ENCODE results near the gene ZNF277. TPM values are rescaled to one million over a fixed set of nuclear protein-coding genes. Genes with fewer than 3 reads are reported as not detected.

ZNF277 gene
- total and polyA plus RNA-seq, 8 donors: 13.6 to 25.3 (median 19.6) TPM

DNA sequence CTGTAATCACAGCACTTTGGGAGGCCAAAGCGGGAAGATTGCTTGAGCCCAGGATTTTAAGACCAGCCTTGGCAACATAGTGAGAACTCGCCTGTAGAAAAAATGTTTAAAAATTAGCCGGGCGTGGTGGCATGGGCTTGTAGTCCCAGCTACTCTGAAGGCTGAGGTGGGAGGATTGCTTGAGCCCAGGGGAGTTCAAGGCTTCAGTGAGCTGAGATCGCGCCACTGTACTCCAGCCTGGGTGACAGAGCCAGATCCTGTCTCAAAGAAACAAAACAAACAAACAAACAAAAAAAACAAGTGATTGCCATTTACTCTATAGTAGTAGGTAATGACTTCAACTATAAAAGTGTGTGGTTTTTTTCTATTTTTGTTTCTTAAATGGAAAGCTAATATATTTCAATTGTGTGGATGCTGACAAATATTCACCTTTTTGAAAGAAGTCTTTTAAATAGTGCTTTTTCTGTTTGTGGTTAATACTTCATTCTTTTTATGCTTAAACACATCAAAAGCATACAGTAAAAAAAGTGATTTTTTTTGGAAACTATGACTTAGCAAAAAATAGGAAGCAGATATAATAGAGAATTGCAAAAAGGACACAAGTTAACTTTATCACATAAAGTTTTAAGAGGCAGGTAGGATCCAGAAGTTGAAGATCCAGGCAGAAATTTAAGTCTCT lies 48.4 kb downstream of the ZNF277 start:
- ATAC-seq (no peak), FAIRE-seq (no peak), DNase-seq (no peak)
- TF ChIP-seq, protein P1, sequence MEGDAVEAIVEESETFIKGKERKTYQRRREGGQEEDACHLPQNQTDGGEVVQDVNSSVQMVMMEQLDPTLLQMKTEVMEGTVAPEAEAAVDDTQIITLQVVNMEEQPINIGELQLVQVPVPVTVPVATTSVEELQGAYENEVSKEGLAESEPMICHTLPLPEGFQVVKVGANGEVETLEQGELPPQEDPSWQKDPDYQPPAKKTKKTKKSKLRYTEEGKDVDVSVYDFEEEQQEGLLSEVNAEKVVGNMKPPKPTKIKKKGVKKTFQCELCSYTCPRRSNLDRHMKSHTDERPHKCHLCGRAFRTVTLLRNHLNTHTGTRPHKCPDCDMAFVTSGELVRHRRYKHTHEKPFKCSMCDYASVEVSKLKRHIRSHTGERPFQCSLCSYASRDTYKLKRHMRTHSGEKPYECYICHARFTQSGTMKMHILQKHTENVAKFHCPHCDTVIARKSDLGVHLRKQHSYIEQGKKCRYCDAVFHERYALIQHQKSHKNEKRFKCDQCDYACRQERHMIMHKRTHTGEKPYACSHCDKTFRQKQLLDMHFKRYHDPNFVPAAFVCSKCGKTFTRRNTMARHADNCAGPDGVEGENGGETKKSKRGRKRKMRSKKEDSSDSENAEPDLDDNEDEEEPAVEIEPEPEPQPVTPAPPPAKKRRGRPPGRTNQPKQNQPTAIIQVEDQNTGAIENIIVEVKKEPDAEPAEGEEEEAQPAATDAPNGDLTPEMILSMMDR (IDR thresholded peaks at IDR 0.05): no peak
- Histone ChIP-seq H3K27ac (no peak overlapping the region), H3K36me3 (no peaks in the 10 kb centered on the region), H3K4me3 (no peak overlapping the region), H3K9me3 (no peaks in the 10 kb centered on the region), H3K27me3 (no peaks in the 10 kb centered on the region), H3K4me1 (peaks cover 0 to 18% (median 8%) of the 10 kb centered on the region in 3 donors)
- intact Hi-C loops (cut with DNase I): no loop called here
- WGBS, 2 donors: 88 to 91% methylated on average over 6 of the region's 6 CpGs

DNA sequence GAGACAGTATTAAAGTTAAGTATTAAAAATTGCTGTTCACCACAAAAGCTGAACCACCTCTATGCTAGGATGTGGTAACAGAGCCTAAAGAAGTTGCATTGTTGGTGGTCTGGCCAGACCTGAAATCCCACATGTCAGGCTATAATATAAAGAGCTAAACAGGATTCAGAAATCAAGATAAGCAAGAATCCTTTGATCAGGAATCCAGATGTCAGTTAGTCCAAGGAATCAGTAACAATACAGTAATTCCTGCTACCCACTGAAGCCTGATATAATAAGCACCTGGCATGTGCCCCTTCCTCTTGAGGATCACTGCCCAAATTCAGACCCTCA lies 48.9 kb downstream of the ZNF277 start:
- no peak for DNase-seq
- no peak for ATAC-seq

DNA sequence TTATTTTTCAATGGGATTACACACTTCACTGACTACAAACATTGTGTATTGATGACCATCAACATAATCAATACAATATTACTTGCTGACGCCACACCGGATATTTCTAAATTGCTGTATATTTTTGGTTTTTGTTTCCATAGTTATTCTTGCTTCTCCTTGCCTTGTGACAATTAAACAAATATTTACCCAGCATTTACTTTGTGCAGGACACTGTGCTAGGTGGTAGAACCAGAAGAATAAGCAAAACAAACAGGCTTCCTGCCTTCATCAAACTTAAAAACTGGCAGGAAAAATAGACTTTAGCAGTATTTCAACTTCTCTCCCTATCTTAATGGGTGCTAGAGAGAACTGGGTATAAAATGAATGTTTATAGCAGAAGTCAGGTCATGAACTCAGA lies 50.6 kb downstream of the ZNF277 start:
- H3K36me3 ChIP-seq: no peaks in the 10 kb centered on the region
- DNase-seq: no peak
- WGBS, 2 donors: 25 to 31% methylated on average over 2 of the region's 2 CpGs
- no peak overlapping the region for H3K4me3 ChIP-seq
- peak; percentile 76 to 86 (median 84) for ATAC-seq
- H3K27ac ChIP-seq: peak overlapping the region in 1 of 4 donors; percentile 37
- TF ChIP-seq, protein P1 (IDR thresholded peaks at IDR 0.05): no peak
- H3K27me3 ChIP-seq: no peaks in the 10 kb centered on the region
- FAIRE-seq: no peak
- intact Hi-C loops (cut with DNase I): no loop called here
- H3K9me3 ChIP-seq: no peaks in the 10 kb centered on the region
- peaks cover 0 to 18% (median 8%) of the 10 kb centered on the region in 3 donors for H3K4me1 ChIP-seq

More for the DNA sequence above, 48.9 kb downstream of the ZNF277 start:
- no peak for FAIRE-seq
- no peak overlapping the region for H3K4me3 ChIP-seq
- no peaks in the 10 kb centered on the region for H3K27me3 ChIP-seq
- intact Hi-C loops (cut with DNase I): no loop called here
- no peak overlapping the region for H3K27ac ChIP-seq
- no peaks in the 10 kb centered on the region for H3K36me3 ChIP-seq
- peaks cover 0 to 18% (median 8%) of the 10 kb centered on the region in 3 donors for H3K4me1 ChIP-seq
- H3K9me3 ChIP-seq: no peaks in the 10 kb centered on the region
- TF ChIP-seq, protein P1 (IDR thresholded peaks at IDR 0.05): no peak

DNA sequence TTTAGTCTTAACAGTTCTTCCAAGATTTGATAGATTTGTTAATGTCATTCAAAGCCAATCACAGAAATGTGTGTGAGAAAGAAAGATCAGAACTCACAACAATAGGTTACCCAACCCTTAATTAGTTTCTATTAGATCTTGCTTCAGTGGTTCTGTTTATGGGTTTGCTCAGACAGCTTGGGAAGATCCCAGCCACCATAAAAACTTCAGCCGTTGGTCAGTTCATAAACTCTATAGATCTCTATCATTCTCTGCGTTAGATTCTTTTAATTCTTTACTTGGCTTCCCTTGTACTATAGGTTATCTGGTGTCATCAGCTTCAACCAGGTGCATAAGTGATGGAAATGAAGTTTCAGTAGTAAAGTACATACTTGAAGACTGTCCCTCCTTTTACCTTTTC lies 54.4 kb downstream of the ZNF277 start:
- H3K4me3 ChIP-seq: no peak overlapping the region
- intact Hi-C loops (cut with DNase I): no loop called here
- no peaks in the 10 kb centered on the region for H3K9me3 ChIP-seq
- ATAC-seq: no peak
- H3K4me1 ChIP-seq: peaks cover 0 to 14% (median 6%) of the 10 kb centered on the region in 3 donors
- no peaks in the 10 kb centered on the region for H3K27me3 ChIP-seq
- no peak for FAIRE-seq
- DNase-seq: no peak
- TF ChIP-seq, protein P1 (IDR thresholded peaks at IDR 0.05): no peak
- 87 to 95% methylated on average over 2 of the region's 2 CpGs for WGBS, 2 donors
- H3K27ac ChIP-seq: no peak overlapping the region
- no peaks in the 10 kb centered on the region for H3K36me3 ChIP-seq

DNA sequence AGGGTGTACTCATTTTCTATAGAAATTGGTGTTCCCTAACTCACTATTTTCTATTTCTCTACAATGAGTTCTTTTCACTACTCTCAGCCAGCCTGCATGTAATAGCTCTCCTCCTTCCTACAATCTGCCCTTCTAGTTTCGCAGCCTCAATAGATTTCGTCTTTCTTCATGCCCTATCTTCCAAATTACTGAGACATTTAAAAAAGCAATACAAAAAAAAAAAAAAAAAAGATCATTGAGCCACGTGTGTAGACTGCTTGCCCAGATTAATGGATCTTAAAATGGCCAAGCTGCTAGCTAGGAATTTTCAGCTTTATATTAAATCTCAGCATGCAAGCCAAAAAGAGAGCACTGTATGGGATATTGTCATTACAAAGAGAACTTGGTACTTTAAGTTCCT lies 55.5 kb downstream of the ZNF277 start:
- WGBS, 2 donors: 85 to 86% methylated on average over 3 of the region's 3 CpGs
- TF ChIP-seq, protein P1 (IDR thresholded peaks at IDR 0.05): no peak
- no peak for FAIRE-seq
- H3K4me1 ChIP-seq: peaks cover 0 to 11% (median 6%) of the 10 kb centered on the region in 3 donors
- no peaks in the 10 kb centered on the region for H3K27me3 ChIP-seq
- no peak overlapping the region for H3K4me3 ChIP-seq
- no peak for DNase-seq
- intact Hi-C loops (cut with DNase I): no loop called here
- no peak for ATAC-seq
- H3K36me3 ChIP-seq: no peaks in the 10 kb centered on the region
- H3K27ac ChIP-seq: no peak overlapping the region
- H3K9me3 ChIP-seq: no peaks in the 10 kb centered on the region
